ENCODE measurements around the gene ANO4. TPM values are rescaled to one million over a fixed set of nuclear protein-coding genes. Genes with fewer than 3 reads are reported as not detected.

Gene ANO4
- total RNA-seq, 4 donors from 2014 or later, result 0.10 TPM; not detected in 3

DNA sequence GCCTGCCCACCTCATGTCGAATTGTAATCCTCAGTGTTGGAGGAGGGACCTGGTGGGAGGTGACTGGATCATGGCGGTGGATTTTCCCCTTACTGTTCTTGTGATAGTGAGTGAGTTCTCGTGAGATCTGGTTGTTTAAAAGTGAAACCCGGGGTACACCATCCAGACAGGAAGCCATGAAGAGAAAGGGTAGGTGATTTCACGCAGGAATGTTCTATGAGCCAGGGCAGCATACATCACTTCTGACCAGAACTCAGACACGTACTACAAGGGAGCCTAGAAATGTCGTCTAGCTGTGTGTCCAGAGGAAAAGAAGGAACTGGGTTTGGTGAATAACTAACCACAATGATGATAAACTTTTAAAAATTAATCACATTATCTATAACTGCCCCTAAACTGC is 80.6 kb downstream of the ANO4 start:
- Histone ChIP-seq H3K36me3 (no peaks in the 10 kb centered on the region), H3K27me3 (no peaks in the 10 kb centered on the region), H3K4me1 (no peaks in the 10 kb centered on the region), H3K9me3 (no peaks in the 10 kb centered on the region), H3K4me3 (no peak overlapping the region), H3K27ac (no peak overlapping the region)
- DNase-seq (no peak), ATAC-seq (no peak)
- intact Hi-C loops (cut with DNase I; ENCODE audit: low total_unique reads), result no loop called here
- TF ChIP-seq, protein P1, sequence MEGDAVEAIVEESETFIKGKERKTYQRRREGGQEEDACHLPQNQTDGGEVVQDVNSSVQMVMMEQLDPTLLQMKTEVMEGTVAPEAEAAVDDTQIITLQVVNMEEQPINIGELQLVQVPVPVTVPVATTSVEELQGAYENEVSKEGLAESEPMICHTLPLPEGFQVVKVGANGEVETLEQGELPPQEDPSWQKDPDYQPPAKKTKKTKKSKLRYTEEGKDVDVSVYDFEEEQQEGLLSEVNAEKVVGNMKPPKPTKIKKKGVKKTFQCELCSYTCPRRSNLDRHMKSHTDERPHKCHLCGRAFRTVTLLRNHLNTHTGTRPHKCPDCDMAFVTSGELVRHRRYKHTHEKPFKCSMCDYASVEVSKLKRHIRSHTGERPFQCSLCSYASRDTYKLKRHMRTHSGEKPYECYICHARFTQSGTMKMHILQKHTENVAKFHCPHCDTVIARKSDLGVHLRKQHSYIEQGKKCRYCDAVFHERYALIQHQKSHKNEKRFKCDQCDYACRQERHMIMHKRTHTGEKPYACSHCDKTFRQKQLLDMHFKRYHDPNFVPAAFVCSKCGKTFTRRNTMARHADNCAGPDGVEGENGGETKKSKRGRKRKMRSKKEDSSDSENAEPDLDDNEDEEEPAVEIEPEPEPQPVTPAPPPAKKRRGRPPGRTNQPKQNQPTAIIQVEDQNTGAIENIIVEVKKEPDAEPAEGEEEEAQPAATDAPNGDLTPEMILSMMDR (IDR thresholded peaks at IDR 0.05 in 4 of 5, conservative IDR thresholded peaks at IDR 0.05 in 1 of 5), result no peak
- TF ChIP-seq POLR2A (IDR thresholded peaks at IDR 0.05), result no peak
- in situ Hi-C loops (cut with MboI; ENCODE audit: low sequenced_read_pairs in 4 of 4), result no loop called here

DNA sequence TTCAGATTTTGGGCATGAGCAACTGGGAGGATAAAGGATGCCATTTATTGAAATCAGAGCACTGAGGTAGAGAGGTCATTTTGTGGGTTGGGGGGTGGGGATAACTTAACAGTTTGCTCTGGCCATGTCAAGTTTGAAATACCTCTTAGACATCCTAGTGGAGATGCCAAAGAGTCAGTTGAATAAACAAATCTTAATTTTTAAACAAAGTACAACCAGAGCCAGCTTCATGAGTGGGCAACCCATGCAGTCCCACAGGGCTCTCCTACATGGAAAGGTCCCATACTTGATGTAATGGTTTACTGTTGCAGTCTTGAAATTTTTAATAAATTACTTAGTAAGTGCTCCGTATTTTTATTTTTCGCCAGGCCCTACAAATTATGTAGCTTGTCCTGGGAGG is 81.2 kb downstream of the ANO4 start:
- H3K36me3 ChIP-seq, result no peaks in the 10 kb centered on the region
- no peak for TF ChIP-seq POLR2A (IDR thresholded peaks at IDR 0.05)
- TF ChIP-seq, protein P1 (IDR thresholded peaks at IDR 0.05 in 4 of 5, conservative IDR thresholded peaks at IDR 0.05 in 1 of 5), result no peak
- DNase-seq (no peak), ATAC-seq (no peak)
- no peak overlapping the region for H3K4me3 ChIP-seq
- H3K27ac ChIP-seq, result no peak overlapping the region
- no peaks in the 10 kb centered on the region for H3K9me3 ChIP-seq
- no peaks in the 10 kb centered on the region for H3K4me1 ChIP-seq
- intact Hi-C loops (cut with DNase I; ENCODE audit: low total_unique reads) (no loop called here), in situ Hi-C loops (cut with MboI; ENCODE audit: low sequenced_read_pairs in 4 of 4) (no loop called here)
- H3K27me3 ChIP-seq, result no peaks in the 10 kb centered on the region

DNA sequence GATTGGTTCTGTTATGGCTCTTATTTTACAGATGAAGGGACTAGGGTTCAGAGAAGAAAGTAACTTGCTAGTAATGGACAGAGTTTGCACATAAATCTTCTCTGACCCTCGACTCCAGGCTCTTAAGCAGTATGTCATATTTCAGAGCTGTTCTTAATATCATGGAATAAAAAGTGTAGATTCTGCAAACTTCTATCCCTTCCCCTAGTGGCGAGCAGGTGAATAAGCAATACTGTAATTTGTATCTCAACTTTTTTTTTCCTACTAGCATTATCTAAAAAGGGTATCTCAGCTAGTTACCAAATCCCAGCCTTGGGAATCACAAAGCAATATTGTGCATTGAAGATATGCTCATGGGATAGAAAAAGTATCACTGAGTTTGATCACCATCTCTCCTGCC is 83.2 kb downstream of the ANO4 start:
- no peak for TF ChIP-seq POLR2A (IDR thresholded peaks at IDR 0.05)
- TF ChIP-seq, protein P1 (IDR thresholded peaks at IDR 0.05 in 4 of 5, conservative IDR thresholded peaks at IDR 0.05 in 1 of 5), result no peak
- H3K27ac ChIP-seq, result no peak overlapping the region
- H3K9me3 ChIP-seq, result no peaks in the 10 kb centered on the region
- H3K4me3 ChIP-seq, result no peak overlapping the region
- no peaks in the 10 kb centered on the region for H3K27me3 ChIP-seq
- H3K36me3 ChIP-seq, result no peaks in the 10 kb centered on the region
- no peaks in the 10 kb centered on the region for H3K4me1 ChIP-seq
- DNase-seq (no peak), ATAC-seq (no peak)
- intact Hi-C loops (cut with DNase I; ENCODE audit: low total_unique reads), result no loop called here
- in situ Hi-C loops (cut with MboI; ENCODE audit: low sequenced_read_pairs in 4 of 4), result no loop called here

DNA sequence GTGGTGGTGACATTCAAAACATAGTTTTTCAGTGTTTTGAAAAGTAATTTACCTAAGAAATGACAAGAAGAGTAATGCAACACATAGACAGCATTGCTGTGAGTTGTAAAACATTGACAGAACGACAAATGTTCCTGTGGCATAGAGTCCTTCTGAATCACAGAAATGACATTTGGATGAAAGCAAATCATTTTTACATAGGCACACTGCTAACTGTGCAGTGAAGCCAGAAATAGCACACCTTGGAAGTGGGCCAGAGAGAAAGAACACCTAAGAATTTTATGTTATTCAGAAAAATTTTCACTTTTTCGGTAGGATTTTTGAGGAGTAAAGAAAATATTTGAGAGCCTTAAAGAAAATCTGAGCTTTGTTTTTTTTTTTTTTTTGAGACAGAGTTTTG is 100.6 kb downstream of the ANO4 start:
- H3K9me3 ChIP-seq, result no peaks in the 10 kb centered on the region
- no peaks in the 10 kb centered on the region for H3K4me1 ChIP-seq
- H3K4me3 ChIP-seq, result no peak overlapping the region
- no peaks in the 10 kb centered on the region for H3K27me3 ChIP-seq
- TF ChIP-seq POLR2A (IDR thresholded peaks at IDR 0.05), result no peak
- TF ChIP-seq, protein P1 (IDR thresholded peaks at IDR 0.05 in 4 of 5, conservative IDR thresholded peaks at IDR 0.05 in 1 of 5), result no peak
- DNase-seq, result no peak
- H3K36me3 ChIP-seq, result no peaks in the 10 kb centered on the region
- no peak overlapping the region for H3K27ac ChIP-seq
- ATAC-seq, result no peak
- intact Hi-C loops (cut with DNase I; ENCODE audit: low total_unique reads), result no loop called here
- in situ Hi-C loops (cut with MboI; ENCODE audit: low sequenced_read_pairs in 4 of 4), result no loop called here

DNA sequence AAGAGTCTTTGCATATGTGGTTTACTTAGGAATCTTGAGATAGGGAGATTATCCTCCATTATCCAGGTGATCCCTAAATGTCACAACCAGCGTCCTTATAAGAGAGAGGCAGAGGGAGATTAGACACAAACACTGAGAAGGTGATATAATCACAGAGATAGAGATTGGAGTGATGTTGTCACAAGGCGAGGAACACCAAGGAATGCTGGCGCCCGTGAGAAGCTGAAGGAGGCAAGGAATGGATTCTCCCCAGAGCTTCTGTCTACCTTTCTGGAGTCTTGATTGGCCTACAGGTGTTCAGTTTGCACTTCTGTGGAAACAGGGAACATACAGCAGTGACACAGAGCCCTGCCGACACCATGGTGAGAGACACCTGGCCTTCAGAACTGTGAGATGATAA is 101.6 kb downstream of the ANO4 start:
- TF ChIP-seq, protein P1 (IDR thresholded peaks at IDR 0.05 in 4 of 5, conservative IDR thresholded peaks at IDR 0.05 in 1 of 5), result no peak
- no peak for TF ChIP-seq POLR2A (IDR thresholded peaks at IDR 0.05)
- no peaks in the 10 kb centered on the region for H3K4me1 ChIP-seq

More for the DNA sequence above, 101.6 kb downstream of the ANO4 start:
- Histone ChIP-seq H3K36me3 (no peaks in the 10 kb centered on the region), H3K27me3 (no peaks in the 10 kb centered on the region), H3K9me3 (no peaks in the 10 kb centered on the region), H3K27ac (no peak overlapping the region), H3K4me3 (no peak overlapping the region)
- intact Hi-C loops (cut with DNase I; ENCODE audit: low total_unique reads), result no loop called here
- in situ Hi-C loops (cut with MboI; ENCODE audit: low sequenced_read_pairs in 4 of 4), result no loop called here
- ATAC-seq, result no peak
- no peak for DNase-seq

Data from gastrocnemius medialis (tissue), 4 donors.